ENCODE data around the gene ATAD3B.

GRCh38 chr1:1540818-1541628 is 69.5 kb downstream of the ATAD3B start:
- TF ChIP-seq POLR2A (IDR thresholded peaks at IDR 0.05) (no peak), CTCF (IDR thresholded peaks at IDR 0.05) (no peak), POLR2AphosphoS5 (IDR thresholded peaks at IDR 0.05) (no peak)

Measured in prostate gland (tissue), 2 donors.